H1 (cell line): ENCODE results near the gene DDR2. TPM values are rescaled to one million over a fixed set of nuclear protein-coding genes. Genes with fewer than 3 reads are reported as not detected.

Experiments
- ASH2L ChIP-seq: fragments of 200-600, 300-600 bp; sonication (generic); IDR thresholded peaks from one replicate; pipeline ENCODE4 v1.7.1; 2017; ENCODE audit warnings: low read length
- CHD1 ChIP-seq: IDR thresholded peaks from 2 replicates; pipeline ENCODE4 v1.6.1; 2012; ENCODE audit warnings: low read depth, low read length, improper control_type of control experiment
- HDAC2 ChIP-seq, 2 experiments: fragments of 300-600 bp in 1 of 2; sonication (generic) in 1 of 2; IDR thresholded peaks; 2 replicates each; pipeline ENCODE4 v1.6.1; 2011 to 2012; ENCODE audit warnings: low read depth in 2 of 2, low read length in 2 of 2, mild to moderate bottlenecking in 2 of 2, moderate library complexity in 2 of 2, borderline replicate concordance in 1 of 2, inconsistent platforms in 1 of 2
- HDAC6 ChIP-seq: IDR thresholded peaks from one replicate; pipeline ENCODE4 v1.7.1; 2012; ENCODE audit warnings: low read depth, mild to moderate bottlenecking, inconsistent platforms, low read length, moderate library complexity
- SAP30 ChIP-seq: fragments of 300-600 bp; sonication (generic); IDR thresholded peaks from 2 replicates; pipeline ENCODE4 v1.7.1; 2012; ENCODE audit warnings: low read length, moderate library complexity, mild to moderate bottlenecking, inconsistent platforms; ENCODE audit not compliant: insufficient read depth, insufficient replicate concordance
- SP1 ChIP-seq: IDR thresholded peaks from 2 replicates; pipeline ENCODE4 v1.6.1; 2011; ENCODE audit warnings: low read depth, low read length
- polyA plus RNA-seq, 7 experiments: library from polyadenylated mRNA; depleted of rRNA in 3 of 7; stranded (reverse) in 5 of 7; unstranded in 2 of 7; fragments of >200 nt in 5 of 7; fragments of 200-250 nt in 2 of 7; gene quantifications; 1 replicate in 5 of 7; 2 replicates in 1 of 7; 4 replicates in 1 of 7; pipeline versions ENCODE4 v1.2.1 to v1.2.3, GENCODE V29; 2011 to 2013; ENCODE audit warnings: missing spikeins in 2 of 7, mixed read lengths in 2 of 7
- total RNA-seq: library from RNA; stranded (reverse); fragmentation: NEBNext Ultra II Directional; extraction: Animal tissue kit (Norgen Biotek cat#: 25700); gene quantifications from 2 replicates; pipeline ENCODE4 v1.2.1, GENCODE V29; 2021
- TF ChIP-seq, protein P1 (sequence below): fragments of 300-600 bp; sonication (generic); IDR thresholded peaks from 2 replicates; pipeline ENCODE4 v1.7.1; 2012; ENCODE audit warnings: low read length, moderate library complexity, mild to moderate bottlenecking, inconsistent platforms; ENCODE audit not compliant: insufficient replicate concordance
- TF ChIP-seq, protein P2 (sequence below): IDR thresholded peaks from 2 replicates; pipeline ENCODE4 v1.6.1; 2011; ENCODE audit warnings: low read length, improper control_type of control experiment

Gene DDR2
- total and polyA plus RNA-seq, 2 of the 8 experiments (the other 6 are each of a cell fraction or from before 2014, with no cell fraction given): 1.00 to 2.1 TPM

DNA sequence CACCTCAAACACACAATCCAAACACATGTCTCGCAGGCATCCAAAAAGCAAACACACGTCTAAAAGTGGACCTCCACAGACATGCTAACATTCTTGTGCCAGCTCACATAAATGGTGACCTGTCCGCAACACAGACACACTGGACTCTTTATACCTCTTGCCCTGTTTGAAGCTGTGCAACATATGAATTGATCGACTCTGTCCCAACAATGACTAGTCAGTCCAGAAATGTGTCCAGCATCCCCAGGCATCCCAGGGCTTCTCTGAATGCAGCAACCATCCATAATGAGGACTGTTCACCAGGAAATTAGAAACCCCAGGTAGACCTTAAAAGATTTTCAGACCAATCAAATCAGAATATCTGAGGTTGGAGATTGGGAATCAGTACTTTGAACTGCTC, 3.2 kb downstream of the DDR2 start (continued):
- TF ChIP-seq, protein P1, sequence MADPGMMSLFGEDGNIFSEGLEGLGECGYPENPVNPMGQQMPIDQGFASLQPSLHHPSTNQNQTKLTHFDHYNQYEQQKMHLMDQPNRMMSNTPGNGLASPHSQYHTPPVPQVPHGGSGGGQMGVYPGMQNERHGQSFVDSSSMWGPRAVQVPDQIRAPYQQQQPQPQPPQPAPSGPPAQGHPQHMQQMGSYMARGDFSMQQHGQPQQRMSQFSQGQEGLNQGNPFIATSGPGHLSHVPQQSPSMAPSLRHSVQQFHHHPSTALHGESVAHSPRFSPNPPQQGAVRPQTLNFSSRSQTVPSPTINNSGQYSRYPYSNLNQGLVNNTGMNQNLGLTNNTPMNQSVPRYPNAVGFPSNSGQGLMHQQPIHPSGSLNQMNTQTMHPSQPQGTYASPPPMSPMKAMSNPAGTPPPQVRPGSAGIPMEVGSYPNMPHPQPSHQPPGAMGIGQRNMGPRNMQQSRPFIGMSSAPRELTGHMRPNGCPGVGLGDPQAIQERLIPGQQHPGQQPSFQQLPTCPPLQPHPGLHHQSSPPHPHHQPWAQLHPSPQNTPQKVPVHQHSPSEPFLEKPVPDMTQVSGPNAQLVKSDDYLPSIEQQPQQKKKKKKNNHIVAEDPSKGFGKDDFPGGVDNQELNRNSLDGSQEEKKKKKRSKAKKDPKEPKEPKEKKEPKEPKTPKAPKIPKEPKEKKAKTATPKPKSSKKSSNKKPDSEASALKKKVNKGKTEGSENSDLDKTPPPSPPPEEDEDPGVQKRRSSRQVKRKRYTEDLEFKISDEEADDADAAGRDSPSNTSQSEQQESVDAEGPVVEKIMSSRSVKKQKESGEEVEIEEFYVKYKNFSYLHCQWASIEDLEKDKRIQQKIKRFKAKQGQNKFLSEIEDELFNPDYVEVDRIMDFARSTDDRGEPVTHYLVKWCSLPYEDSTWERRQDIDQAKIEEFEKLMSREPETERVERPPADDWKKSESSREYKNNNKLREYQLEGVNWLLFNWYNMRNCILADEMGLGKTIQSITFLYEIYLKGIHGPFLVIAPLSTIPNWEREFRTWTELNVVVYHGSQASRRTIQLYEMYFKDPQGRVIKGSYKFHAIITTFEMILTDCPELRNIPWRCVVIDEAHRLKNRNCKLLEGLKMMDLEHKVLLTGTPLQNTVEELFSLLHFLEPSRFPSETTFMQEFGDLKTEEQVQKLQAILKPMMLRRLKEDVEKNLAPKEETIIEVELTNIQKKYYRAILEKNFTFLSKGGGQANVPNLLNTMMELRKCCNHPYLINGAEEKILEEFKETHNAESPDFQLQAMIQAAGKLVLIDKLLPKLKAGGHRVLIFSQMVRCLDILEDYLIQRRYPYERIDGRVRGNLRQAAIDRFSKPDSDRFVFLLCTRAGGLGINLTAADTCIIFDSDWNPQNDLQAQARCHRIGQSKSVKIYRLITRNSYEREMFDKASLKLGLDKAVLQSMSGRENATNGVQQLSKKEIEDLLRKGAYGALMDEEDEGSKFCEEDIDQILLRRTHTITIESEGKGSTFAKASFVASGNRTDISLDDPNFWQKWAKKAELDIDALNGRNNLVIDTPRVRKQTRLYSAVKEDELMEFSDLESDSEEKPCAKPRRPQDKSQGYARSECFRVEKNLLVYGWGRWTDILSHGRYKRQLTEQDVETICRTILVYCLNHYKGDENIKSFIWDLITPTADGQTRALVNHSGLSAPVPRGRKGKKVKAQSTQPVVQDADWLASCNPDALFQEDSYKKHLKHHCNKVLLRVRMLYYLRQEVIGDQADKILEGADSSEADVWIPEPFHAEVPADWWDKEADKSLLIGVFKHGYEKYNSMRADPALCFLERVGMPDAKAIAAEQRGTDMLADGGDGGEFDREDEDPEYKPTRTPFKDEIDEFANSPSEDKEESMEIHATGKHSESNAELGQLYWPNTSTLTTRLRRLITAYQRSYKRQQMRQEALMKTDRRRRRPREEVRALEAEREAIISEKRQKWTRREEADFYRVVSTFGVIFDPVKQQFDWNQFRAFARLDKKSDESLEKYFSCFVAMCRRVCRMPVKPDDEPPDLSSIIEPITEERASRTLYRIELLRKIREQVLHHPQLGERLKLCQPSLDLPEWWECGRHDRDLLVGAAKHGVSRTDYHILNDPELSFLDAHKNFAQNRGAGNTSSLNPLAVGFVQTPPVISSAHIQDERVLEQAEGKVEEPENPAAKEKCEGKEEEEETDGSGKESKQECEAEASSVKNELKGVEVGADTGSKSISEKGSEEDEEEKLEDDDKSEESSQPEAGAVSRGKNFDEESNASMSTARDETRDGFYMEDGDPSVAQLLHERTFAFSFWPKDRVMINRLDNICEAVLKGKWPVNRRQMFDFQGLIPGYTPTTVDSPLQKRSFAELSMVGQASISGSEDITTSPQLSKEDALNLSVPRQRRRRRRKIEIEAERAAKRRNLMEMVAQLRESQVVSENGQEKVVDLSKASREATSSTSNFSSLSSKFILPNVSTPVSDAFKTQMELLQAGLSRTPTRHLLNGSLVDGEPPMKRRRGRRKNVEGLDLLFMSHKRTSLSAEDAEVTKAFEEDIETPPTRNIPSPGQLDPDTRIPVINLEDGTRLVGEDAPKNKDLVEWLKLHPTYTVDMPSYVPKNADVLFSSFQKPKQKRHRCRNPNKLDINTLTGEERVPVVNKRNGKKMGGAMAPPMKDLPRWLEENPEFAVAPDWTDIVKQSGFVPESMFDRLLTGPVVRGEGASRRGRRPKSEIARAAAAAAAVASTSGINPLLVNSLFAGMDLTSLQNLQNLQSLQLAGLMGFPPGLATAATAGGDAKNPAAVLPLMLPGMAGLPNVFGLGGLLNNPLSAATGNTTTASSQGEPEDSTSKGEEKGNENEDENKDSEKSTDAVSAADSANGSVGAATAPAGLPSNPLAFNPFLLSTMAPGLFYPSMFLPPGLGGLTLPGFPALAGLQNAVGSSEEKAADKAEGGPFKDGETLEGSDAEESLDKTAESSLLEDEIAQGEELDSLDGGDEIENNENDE: no peak
- no peak for TF ChIP-seq HDAC6
- no peak for TF ChIP-seq CHD1
- no peak for TF ChIP-seq SP1
- no peak for TF ChIP-seq SAP30
- TF ChIP-seq ASH2L: no peak
- TF ChIP-seq, protein P2, sequence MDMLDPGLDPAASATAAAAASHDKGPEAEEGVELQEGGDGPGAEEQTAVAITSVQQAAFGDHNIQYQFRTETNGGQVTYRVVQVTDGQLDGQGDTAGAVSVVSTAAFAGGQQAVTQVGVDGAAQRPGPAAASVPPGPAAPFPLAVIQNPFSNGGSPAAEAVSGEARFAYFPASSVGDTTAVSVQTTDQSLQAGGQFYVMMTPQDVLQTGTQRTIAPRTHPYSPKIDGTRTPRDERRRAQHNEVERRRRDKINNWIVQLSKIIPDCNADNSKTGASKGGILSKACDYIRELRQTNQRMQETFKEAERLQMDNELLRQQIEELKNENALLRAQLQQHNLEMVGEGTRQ: no peak
- no peak for TF ChIP-seq HDAC2 (IDR thresholded peaks at IDR 0.05; ENCODE audit: borderline replicate concordance in 1 of 2, low read depth in 2 of 2, low read length in 2 of 2)
